Measurements from ENCODE around the gene ATP9A.

DNA sequence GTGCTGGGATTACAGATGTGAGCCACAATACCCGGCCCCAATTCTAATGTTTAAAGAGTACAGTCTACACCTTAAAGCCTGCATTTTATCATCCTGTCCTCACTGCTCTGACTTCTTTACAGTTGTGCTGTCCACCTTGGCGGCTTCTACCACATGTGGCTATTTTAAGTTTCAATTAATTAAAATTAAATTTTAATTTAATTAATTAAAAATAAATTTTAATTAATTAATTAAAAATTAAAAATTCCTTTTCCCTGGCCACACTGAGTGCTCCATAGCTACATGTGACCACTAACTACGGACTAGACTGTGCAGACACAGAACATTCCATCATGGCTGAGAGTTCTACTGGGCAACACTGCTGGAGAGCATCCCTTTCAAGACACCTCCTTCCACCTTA, 27.4 kb downstream of the ATP9A start:
- TF ChIP-seq, protein P1, sequence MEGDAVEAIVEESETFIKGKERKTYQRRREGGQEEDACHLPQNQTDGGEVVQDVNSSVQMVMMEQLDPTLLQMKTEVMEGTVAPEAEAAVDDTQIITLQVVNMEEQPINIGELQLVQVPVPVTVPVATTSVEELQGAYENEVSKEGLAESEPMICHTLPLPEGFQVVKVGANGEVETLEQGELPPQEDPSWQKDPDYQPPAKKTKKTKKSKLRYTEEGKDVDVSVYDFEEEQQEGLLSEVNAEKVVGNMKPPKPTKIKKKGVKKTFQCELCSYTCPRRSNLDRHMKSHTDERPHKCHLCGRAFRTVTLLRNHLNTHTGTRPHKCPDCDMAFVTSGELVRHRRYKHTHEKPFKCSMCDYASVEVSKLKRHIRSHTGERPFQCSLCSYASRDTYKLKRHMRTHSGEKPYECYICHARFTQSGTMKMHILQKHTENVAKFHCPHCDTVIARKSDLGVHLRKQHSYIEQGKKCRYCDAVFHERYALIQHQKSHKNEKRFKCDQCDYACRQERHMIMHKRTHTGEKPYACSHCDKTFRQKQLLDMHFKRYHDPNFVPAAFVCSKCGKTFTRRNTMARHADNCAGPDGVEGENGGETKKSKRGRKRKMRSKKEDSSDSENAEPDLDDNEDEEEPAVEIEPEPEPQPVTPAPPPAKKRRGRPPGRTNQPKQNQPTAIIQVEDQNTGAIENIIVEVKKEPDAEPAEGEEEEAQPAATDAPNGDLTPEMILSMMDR (IDR thresholded peaks at IDR 0.05), result no peak
- TF ChIP-seq GABPA (IDR thresholded peaks at IDR 0.05; ENCODE audit: low read depth), result no peak
- TF ChIP-seq, protein P2, sequence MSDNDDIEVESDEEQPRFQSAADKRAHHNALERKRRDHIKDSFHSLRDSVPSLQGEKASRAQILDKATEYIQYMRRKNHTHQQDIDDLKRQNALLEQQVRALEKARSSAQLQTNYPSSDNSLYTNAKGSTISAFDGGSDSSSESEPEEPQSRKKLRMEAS (IDR thresholded peaks at IDR 0.05; ENCODE audit: low read depth), result no peak
- TF ChIP-seq, protein P3, sequence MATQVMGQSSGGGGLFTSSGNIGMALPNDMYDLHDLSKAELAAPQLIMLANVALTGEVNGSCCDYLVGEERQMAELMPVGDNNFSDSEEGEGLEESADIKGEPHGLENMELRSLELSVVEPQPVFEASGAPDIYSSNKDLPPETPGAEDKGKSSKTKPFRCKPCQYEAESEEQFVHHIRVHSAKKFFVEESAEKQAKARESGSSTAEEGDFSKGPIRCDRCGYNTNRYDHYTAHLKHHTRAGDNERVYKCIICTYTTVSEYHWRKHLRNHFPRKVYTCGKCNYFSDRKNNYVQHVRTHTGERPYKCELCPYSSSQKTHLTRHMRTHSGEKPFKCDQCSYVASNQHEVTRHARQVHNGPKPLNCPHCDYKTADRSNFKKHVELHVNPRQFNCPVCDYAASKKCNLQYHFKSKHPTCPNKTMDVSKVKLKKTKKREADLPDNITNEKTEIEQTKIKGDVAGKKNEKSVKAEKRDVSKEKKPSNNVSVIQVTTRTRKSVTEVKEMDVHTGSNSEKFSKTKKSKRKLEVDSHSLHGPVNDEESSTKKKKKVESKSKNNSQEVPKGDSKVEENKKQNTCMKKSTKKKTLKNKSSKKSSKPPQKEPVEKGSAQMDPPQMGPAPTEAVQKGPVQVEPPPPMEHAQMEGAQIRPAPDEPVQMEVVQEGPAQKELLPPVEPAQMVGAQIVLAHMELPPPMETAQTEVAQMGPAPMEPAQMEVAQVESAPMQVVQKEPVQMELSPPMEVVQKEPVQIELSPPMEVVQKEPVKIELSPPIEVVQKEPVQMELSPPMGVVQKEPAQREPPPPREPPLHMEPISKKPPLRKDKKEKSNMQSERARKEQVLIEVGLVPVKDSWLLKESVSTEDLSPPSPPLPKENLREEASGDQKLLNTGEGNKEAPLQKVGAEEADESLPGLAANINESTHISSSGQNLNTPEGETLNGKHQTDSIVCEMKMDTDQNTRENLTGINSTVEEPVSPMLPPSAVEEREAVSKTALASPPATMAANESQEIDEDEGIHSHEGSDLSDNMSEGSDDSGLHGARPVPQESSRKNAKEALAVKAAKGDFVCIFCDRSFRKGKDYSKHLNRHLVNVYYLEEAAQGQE (IDR thresholded peaks at IDR 0.05; ENCODE audit: low read depth, low read length), result no peak
